PC-9 (cell line): ENCODE measurements around the gene PMM2.

Source experiments
- EZH2 ChIP-seq: fragments of 200-600 bp; sonication (generic); IDR thresholded peaks from 2 replicates; pipeline ENCODE4 v1.8.0; 2017; ENCODE audit warnings: antibody characterized with exemption, low read depth
- TF ChIP-seq, protein P1 (sequence below): fragments of 200-600 bp; sonication (generic); conservative IDR thresholded peaks from 2 replicates; pipeline ENCODE4 v1.6.1; 2017; ENCODE audit warnings: mixed run types, antibody characterized with exemption, mild to moderate bottlenecking, moderate library complexity

DNA sequence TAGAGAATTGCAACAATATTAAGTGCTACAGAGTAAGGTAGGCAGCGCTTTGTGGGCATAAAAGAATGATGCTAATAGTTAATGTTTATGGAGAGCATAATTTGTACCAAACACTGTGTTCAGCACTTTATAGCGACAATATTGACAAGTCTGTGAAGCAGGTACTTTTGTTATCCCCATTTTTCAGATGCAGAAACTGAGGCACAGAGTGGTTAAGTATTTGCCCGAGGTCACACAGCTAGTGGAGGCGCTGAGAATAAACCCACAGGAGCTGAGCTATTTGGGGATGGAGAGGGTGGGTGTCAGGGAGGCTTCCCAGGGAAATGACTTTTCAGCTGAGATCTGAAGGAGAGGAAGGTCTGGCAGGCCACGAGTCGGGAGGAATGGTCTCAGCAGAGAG, 39.6 kb upstream of the PMM2 start:
- TF ChIP-seq, protein P1, sequence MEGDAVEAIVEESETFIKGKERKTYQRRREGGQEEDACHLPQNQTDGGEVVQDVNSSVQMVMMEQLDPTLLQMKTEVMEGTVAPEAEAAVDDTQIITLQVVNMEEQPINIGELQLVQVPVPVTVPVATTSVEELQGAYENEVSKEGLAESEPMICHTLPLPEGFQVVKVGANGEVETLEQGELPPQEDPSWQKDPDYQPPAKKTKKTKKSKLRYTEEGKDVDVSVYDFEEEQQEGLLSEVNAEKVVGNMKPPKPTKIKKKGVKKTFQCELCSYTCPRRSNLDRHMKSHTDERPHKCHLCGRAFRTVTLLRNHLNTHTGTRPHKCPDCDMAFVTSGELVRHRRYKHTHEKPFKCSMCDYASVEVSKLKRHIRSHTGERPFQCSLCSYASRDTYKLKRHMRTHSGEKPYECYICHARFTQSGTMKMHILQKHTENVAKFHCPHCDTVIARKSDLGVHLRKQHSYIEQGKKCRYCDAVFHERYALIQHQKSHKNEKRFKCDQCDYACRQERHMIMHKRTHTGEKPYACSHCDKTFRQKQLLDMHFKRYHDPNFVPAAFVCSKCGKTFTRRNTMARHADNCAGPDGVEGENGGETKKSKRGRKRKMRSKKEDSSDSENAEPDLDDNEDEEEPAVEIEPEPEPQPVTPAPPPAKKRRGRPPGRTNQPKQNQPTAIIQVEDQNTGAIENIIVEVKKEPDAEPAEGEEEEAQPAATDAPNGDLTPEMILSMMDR = no peak
- TF ChIP-seq EZH2 = no peak
